SHP77 (cell line): ENCODE measurements around the gene WDR75.

Source experiments
- DNase-seq, 2 experiments: peaks; one replicate each; lab custom pipeline; 2025; lab: John Stamatoyannopoulos, UW

WDR75 gene

GRCh38 chr2:189500456-189501160 lies 59.3 kb downstream of the WDR75 start:
- DNase-seq, result no peak

- DNase-seq, result no peak
Measured at GRCh38 chr2:189501487-189501886, 60.2 kb downstream of the WDR75 start.

GRCh38 chr2:189502714-189503113 lies 61.4 kb downstream of the WDR75 start:
- no peak for DNase-seq

GRCh38 chr2:189504238-189504637 lies 63.0 kb downstream of the WDR75 start:
- DNase-seq, result no peak

- no peak for DNase-seq
Measured at GRCh38 chr2:189505492-189505891, 64.2 kb downstream of the WDR75 start.

GRCh38 chr2:189506514-189506976 lies 65.3 kb downstream of the WDR75 start:
- DNase-seq, result no peak

- DNase-seq, result no peak
Measured at GRCh38 chr2:189511210-189511959, 70.1 kb downstream of the WDR75 start.

GRCh38 chr2:189511960-189512319 lies 70.7 kb downstream of the WDR75 start:
- no peak for DNase-seq

- no peak for DNase-seq
Measured at GRCh38 chr2:189512879-189513278, 71.6 kb downstream of the WDR75 start.

GRCh38 chr2:189514104-189514503 lies 72.8 kb downstream of the WDR75 start:
- DNase-seq, result no peak

GRCh38 chr2:189515264-189515663 lies 74.0 kb downstream of the WDR75 start:
- no peak for DNase-seq

GRCh38 chr2:189516546-189516945 lies 75.3 kb downstream of the WDR75 start:
- DNase-seq, result no peak

- DNase-seq, result no peak
Measured at GRCh38 chr2:189517847-189518535, 76.7 kb downstream of the WDR75 start.

- DNase-seq, result no peak
Measured at GRCh38 chr2:189519631-189520387, 78.5 kb downstream of the WDR75 start.

GRCh38 chr2:189521699-189522434 lies 80.6 kb downstream of the WDR75 start:
- no peak for DNase-seq

GRCh38 chr2:189522435-189523151 lies 81.3 kb downstream of the WDR75 start:
- no peak for DNase-seq

GRCh38 chr2:189524746-189525145 lies 83.5 kb downstream of the WDR75 start:
- DNase-seq, result no peak
